Measurements from ENCODE around the gene MYMX.

MYMX gene

DNA sequence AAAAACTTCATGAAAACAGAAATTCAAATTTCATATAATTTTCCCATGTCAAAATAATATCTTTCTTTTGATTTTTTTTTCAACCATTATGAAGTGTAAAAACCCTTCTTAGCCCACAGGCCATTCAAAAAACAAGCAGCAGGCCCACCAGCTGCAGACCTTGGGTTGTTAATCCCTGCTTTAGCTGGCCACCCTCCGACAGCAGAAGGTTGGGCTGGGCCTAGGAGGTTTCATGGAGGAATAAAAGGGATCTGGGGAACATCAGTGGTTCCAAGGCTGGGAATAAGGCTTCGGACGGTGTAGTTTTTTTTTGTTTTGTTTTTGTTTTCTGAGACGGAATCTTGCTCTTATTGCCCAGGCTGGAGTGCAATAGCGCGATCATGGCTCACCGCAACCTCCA, 26.6 kb downstream of the MYMX start:
- TF ChIP-seq, protein P1, sequence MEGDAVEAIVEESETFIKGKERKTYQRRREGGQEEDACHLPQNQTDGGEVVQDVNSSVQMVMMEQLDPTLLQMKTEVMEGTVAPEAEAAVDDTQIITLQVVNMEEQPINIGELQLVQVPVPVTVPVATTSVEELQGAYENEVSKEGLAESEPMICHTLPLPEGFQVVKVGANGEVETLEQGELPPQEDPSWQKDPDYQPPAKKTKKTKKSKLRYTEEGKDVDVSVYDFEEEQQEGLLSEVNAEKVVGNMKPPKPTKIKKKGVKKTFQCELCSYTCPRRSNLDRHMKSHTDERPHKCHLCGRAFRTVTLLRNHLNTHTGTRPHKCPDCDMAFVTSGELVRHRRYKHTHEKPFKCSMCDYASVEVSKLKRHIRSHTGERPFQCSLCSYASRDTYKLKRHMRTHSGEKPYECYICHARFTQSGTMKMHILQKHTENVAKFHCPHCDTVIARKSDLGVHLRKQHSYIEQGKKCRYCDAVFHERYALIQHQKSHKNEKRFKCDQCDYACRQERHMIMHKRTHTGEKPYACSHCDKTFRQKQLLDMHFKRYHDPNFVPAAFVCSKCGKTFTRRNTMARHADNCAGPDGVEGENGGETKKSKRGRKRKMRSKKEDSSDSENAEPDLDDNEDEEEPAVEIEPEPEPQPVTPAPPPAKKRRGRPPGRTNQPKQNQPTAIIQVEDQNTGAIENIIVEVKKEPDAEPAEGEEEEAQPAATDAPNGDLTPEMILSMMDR (conservative IDR thresholded peaks at IDR 0.05; ENCODE audit: control insufficient read depth, insufficient read depth, low read depth, low read length) = no peak
- no peak overlapping the region for H3K4me3 ChIP-seq (ENCODE audit: control insufficient read depth, low read depth, low read length)
- no peak for DNase-seq (ENCODE audit: low read depth)

DNA sequence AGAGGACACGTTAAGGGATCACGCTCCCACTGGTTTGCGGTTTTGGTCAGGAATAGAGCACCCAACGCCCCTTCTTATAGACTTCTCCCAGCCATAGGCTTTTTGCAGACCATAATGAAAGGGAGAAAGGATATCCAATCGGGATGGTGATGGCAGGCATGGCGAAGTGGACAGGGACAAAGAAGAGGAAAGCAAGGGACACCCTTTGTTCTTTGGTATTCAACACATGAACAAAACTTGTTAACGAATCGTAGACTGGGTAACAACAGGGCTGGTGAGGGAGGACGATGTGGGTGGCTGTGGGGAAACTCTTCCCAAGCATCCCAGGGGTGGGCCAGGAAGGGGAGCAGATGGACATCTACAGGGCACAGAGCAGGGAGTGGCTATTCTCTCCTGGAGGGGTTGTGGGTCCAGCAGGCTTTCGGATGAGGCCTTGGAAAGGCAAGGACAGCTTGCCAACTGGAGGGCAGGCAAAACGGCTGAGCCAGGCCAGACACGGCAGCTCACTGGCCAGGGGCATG, 28.7 kb downstream of the MYMX start:
- DNase-seq (ENCODE audit: low read depth) = no peak
- peak overlapping the region; percentile 100 for H3K4me3 ChIP-seq (ENCODE audit: control insufficient read depth, low read depth, low read length)
- TF ChIP-seq, protein P1 (conservative IDR thresholded peaks at IDR 0.05; ENCODE audit: control insufficient read depth, insufficient read depth, low read depth, low read length) = no peak

DNA sequence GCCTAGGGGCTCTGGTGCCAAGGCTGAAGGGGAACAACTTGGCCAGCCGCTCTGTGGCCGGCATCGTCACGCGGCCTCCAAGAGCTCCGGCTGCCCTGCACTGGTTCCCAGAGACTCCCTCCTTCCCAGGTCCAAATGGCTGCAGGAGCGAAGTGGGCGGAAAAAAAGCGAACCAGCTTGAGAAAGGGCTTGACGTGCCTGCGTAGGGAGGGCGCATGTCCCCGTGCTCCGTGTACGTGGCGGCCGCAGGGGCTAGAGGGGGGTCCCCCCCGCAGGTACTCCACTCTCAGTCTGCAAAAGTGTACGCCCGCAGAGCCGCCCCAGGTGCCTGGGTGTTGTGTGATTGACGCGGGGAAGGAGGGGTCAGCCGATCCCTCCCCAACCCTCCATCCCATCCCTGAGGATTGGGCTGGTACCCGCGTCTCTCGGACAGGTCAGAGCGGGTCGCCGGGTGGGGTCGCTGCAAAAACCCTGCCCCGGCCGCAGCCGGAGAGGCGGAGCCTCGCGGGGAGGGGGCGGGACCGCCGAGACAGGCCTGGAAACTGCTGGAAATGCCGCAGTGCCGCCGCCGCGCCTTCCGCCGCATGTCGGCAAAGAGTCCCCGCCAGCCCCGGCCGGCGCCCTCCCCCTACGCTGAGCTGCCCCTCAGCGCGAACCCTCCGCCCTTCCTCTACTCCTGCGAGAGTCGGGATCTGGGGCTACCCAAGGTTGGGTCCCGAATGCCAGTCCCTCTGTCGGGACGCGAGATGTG, 29.4 kb downstream of the MYMX start:
- peak; percentile 71 for DNase-seq (ENCODE audit: low read depth)
- TF ChIP-seq, protein P1 (conservative IDR thresholded peaks at IDR 0.05; ENCODE audit: control insufficient read depth, insufficient read depth, low read depth, low read length) = no peak

DNA sequence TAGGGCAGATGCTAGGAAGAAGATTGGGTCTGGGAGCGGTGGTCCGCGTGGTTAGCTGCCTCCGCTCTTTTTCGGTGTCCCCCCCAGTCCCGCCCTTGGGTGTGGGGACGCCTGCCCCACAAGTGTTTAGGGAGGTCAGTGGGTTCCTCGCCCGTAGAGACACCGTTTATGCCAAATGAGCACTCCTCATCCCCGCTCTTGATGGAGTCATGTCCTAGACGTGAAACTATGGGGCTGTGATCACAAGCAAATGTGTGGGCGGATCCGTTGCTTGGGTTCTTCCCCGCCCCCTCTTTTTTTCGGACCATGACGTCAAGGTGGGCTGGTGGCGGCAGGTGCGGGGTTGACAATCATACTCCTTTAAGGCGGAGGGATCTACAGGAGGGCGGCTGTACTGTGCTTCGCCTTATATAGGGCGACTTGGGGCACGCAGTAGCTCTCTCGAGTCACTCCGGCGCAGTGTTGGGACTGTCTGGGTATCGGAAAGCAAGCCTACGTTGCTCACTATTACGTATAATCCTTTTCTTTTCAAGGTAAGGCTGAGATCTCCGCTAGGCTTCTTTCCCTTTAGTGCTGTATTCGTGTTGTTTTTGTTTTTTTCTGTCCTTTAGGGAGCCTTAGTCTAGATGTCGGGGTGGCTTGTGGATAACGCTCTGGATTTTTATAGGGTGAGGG, 30.1 kb downstream of the MYMX start, which contains the start of gene HSP90AB1:
HSP90AB1 (plus strand) TSS at position 439 of the 675 bp plus-strand sequence. CDS start 1,529 bp downstream, outside the sequence.
- TF ChIP-seq, protein P1 (conservative IDR thresholded peaks at IDR 0.05; ENCODE audit: control insufficient read depth, insufficient read depth, low read depth, low read length) = no peak
- peak; percentile 97 for DNase-seq (ENCODE audit: low read depth)
- peak within 1 kb of the TSS; percentile 100 for H3K4me3 ChIP-seq (ENCODE audit: control insufficient read depth, low read depth, low read length)

More for the DNA sequence above, 29.4 kb downstream of the MYMX start:
- H3K4me3 ChIP-seq (ENCODE audit: control insufficient read depth, low read depth, low read length) = peak overlapping the region; percentile 100

DNA sequence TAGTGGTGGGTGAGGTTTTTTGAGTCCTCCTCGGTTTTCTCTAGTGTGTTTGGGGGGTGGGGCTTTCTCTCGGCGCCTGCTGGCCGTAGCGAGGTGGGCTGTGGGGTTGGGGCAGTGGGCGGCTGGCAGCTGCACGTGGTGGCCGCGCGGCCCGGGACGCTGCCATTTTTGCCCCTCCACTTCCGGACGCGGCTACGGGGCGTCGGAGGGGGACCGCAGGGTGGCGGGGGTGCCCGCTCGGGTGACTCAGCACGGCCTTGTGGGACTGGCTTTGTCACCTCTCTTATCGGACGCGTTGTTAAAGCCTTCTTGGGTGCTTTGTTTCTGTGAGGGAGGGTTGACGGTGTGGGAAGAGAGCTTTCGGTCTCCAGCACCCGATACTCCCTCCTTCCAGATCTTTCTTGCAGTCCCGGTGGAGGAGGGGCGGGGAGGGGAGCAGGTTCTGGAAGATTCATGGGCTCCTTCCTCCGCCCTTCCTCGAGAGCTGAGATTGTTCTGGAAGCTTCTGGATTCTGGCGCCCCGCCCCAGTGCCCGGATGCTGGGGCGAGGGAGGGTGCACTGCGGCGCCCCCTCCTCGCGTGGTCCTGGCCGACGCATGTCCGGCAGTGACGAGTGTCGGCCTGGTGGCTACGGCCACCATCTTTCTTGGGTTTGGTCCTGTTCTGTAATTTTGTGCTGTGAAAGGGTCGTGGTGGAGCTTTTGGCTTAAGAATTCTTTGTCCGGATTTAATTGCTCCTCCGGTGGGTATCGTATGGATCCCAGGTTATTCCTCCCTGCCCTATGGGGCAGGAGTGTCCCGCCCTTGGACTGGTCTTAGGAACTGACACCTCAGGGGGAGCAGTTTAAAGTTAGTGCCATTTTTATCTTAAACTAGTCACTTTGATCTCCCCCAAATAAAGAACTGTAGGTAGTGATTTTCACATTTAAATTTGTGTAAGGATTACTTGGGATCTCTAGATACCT, 30.9 kb downstream of the MYMX start:
- TF ChIP-seq, protein P1 (conservative IDR thresholded peaks at IDR 0.05; ENCODE audit: control insufficient read depth, insufficient read depth, low read depth, low read length) = no peak
- peak; percentile 49 for DNase-seq (ENCODE audit: low read depth)
- H3K4me3 ChIP-seq (ENCODE audit: control insufficient read depth, low read depth, low read length) = peak overlapping the region; percentile 100

DNA sequence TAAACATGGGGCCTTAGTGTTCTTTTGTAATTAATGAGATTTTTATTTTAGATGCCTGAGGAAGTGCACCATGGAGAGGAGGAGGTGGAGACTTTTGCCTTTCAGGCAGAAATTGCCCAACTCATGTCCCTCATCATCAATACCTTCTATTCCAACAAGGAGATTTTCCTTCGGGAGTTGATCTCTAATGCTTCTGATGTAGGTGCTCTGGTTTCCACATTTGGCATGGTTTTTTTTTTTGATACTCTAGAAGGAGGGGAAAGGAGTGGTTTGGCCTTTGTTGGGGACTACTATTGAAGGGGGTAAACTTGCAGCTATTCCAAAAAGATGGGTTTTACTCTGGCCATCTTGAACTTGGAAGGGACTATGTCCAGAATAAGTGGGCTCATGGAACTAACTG, 31.9 kb downstream of the MYMX start:
- peak overlapping the region; percentile 100 for H3K4me3 ChIP-seq (ENCODE audit: control insufficient read depth, low read depth, low read length)
- TF ChIP-seq, protein P1 (conservative IDR thresholded peaks at IDR 0.05; ENCODE audit: control insufficient read depth, insufficient read depth, low read depth, low read length) = no peak
- no peak for DNase-seq (ENCODE audit: low read depth)

Data from fibroblast of mammary gland (primary cell).